Measurements from ENCODE around the gene SCFD1.

Gene SCFD1

DNA sequence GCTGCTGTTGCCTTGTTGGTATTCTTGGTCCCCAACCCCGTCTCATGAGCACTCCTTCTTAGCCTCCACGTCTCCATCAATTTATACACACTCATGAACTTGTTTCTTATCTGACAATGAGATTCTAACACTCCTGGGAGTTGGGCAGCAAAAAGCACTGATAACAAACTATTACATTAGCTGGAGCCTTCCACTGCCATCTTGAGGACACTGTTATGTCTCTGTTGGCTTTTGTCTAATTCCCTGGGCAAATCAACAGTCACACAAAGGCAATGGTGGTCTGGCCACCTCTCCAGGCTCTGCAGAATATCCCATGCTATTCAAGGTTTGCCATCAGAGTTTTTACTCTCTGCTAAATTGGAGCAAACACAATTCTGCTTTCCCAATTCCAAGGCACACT is 134.5 kb downstream of the SCFD1 start:
- no peak for DNase-seq (ENCODE audit: low spot score)

DNA sequence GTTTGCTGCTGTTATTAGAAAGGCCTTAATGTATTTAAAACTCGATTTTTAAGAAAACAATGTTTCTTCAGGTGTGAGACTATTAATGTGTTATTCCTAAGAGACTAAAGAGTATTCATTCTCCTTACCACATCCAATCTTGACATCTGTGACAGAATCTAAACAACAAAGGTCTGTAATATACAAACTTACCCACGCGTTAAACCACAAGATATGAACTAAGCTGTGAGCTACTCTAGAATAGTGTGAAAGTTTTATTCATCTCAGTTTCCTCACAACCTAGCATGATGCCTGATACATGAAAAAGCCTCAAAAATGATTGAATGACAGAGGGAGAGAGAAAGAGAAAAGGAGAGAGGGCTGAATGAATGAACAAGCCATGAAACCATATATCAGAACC is 135.0 kb downstream of the SCFD1 start:
- DNase-seq (ENCODE audit: low spot score) = no peak

DNA sequence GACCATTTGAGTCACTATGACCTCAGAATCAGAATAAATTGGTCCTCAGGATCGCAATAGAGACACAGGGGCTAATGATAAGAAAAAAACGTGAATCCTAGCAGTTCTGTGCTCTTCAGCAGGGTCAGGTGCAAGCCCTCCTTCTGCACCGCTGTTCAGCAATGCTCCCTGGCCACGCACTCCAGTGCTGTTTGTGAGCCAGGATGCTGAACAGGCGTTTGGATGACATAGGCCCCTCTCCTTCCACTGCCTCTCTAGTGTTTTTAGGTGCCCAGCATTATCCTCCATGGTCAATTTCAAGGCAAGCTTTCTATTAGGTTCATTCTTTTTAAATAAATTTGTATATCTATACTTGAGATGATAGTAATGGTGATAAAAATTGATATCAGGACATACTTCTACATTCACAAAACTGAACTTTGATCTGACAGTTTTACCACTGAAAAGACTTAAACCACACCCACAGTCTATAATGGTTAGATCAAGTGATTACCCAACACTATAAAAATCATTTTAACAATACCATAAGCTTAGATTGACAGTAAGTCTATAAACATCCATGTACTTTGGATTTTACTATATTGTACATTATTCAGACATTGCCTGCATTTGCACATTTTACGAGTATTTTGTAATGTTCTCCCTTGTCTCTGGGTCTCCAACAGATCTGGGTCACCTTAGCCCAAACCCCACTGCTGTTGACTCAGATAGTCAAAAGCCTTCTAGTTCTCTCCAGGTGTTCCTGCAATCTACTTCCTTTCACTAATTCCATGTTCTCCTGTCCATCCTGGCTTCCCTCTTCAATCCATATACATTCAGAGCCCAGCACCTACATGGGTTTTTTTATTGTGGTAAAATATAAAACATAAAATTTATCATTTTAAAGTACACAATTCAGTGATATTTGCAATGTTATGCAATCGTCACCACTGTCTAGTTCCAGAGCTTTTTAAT is 137.3 kb downstream of the SCFD1 start:
- DNase-seq (ENCODE audit: low spot score) = no peak

DNA sequence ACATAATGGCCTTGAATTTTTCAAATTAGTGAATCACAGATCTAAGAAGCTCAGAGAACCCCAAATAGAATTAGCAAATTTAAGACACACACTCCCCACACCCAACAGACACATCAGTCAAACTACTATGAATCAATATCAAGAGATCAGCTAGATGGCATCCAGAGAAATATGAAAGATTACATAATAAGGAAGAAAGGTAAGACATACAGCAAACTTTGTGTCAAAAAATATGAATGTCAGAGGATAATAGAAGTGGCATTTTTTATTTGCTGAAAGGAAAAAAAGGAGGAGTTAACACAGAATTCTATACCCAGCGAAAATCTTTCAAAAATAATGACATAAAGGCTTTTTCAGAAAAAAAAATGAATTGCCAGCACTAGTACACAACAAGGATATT is 141.8 kb downstream of the SCFD1 start:
- DNase-seq (ENCODE audit: low spot score) = no peak

DNA sequence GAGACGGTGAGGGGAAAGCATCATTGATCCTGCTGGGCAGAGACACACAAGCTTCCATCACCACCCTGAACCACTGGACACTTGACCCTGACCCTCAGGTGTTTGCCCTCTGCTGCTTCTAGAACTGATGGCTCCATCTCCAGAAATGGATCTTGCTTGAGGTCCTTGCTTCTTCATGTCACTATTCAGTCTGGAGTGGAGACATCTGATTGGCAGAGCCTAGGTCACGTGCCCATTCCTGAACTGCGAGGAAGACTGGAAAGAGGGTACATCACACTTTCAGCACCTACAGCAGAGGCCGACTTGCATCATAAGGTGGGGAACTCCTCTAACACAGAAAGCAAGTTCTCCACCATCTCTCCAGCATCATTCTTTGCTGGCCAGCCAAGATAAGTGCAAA is 145.5 kb downstream of the SCFD1 start:
- no peak for DNase-seq (ENCODE audit: low spot score)

DNA sequence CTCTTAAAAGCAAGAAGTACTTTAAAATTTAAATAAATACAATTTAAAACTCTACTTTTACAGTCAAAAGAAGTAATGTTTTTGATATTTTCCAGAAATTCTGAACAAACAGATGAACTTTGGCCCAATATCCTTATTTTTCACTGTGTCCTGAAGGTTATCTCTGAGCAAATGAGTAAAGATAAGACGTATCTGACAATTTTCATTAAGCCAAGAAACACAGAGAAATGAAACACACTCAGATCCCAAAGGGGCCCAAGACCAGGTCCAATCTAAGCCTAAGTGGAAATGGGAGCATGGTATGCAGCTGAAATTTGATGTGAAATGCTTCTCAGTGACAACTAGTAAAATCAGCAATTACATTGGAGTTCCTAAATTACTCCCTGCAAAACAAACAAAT is 146.7 kb downstream of the SCFD1 start:
- DNase-seq (ENCODE audit: low spot score) = no peak

DNA sequence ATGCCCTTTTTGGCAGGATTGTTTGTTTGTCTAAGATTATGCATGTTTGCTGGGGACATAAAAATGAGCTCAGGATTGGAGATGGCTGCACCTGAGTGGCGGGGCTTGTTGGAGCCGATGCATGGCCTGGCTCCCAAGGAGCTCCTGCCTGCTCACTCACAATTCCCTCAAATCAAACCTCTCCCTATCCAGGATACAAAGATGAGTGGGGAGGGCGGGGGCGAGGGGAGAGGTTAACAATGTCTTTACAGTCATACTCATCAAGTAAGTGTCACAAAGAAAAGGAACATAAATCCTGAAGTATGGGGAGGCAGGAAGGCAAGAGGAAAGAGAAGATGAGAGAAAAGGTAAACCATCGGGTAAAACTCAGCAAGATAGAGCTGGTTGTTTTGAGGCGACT is 148.3 kb downstream of the SCFD1 start:
- DNase-seq (ENCODE audit: low spot score) = no peak

DNA sequence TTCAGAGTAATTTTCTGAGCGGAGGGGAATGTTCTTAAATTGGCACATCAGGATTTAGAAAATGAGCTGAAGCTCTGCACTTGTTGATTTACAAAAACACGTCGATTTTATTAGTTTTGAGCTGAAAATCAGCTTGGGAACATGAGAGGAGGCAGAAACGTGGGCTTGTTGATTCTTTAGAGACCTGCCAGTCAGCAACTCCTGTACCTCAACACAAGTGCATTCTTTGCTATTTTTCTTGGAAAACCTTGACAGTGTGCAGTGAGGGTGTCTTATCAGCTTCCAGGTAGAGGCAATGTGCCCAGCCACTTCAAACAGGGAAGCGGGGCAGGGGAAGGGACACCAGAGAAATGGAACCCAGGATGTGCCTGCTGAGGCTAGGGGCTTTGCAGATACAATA is 149.5 kb downstream of the SCFD1 start:
- no peak for DNase-seq (ENCODE audit: low spot score)

DNA sequence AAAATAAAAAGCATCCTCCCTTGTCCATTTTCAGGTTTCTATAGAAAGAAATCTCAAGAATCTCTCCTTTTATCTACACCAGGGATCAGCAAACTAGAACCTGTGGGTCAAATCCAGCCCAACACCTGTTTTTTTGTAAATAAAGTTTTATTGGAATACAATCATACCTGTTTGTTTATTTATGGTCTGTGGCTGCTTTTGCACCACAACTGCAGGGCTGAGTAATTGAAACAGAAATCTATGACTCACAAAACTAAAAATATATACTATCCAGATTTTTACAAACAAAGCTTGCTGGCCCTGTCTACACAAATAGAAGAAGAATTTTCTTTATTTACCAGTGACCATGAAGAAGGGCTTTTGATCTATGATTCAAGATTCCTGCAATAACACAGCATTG is 157.1 kb downstream of the SCFD1 start:
- DNase-seq (ENCODE audit: low spot score) = no peak

All from D341Med (cell line).